GM21737 (cell line): Measurements from ENCODE around the gene PPP2R2B.

ENCODE experiments used
- ATAC-seq: cut with Tn5 transposase; IDR thresholded peaks from one replicate; pipeline ENCODE4 v1.9.1; 2021; ENCODE audit warnings: mild to moderate bottlenecking, moderate library complexity; ENCODE audit not compliant: unreplicated experiment

Gene PPP2R2B

GRCh38 chr5:146789712-146790653 is 88.6 kb downstream of the PPP2R2B start:
- no peak for ATAC-seq

DNA sequence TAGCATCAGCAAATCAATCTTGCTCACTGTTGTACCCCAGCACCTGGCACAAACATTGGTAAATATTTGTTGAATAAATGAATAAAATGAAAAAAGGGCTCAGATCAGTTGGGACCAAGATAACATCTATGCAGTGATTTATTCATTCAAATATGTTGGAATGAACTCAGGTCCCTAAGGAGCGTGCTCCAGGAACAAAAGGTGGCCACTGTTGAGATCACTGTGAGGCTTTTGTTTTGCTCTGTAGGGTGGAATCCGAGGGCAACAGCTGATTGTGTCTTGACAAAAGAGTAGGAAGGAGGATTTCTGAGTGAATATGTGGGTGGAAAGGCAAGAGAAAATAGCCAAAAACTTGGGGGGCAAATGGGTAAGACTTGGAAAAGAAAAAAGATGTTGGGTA is 89.7 kb downstream of the PPP2R2B start:
- ATAC-seq: no peak

DNA sequence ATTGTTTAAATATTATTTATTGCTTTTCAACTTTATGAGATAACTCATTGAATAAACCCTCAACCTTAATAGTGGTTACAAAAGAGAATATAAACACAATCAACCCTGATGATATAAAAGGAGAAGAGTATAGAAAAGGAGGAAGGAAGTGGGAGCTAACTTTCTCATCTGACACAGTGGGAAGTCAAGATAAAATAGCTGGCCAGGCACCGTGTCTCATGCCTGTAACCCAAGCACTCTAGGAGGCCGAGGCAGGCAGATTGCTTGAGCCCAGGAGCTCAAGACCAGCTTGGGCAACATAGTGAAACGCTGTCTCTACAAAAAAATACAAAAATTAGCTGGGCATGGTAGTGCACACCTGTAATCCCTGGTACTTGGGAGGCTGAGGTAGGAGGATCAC is 93.5 kb downstream of the PPP2R2B start:
- ATAC-seq: no peak

- ATAC-seq: no peak
Measured at GRCh38 chr5:146781157-146781556, 97.4 kb downstream of the PPP2R2B start.

DNA sequence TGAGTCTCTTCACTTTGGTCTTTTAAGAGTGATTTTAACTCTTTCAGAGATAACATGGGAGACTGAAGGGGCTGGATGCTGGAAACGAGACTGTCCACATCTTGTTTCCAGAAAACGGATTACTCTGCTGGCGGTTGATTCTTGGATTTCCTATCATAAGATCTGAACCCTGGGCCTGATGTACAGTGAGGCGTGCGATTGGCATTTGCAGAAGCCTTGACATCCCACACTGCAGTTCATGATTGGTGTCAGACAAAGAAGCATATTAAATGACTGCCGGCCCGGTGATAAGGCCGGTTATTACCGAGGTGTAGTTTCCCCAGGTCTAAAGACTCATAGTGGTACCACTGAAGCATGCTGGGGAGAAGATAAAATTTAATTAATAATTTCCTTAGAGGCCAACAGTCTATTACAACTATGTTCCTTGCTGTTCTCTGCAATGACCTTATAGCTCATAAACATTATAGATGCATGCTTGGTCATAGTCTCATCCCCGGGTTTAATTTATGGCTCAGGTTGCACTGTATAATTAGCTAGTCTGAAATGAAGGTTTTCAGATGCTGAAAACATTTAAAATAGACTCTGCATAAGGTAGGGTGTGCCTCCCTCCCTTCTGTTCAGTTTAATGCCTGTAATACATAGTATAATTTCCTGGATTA is 99.2 kb downstream of the PPP2R2B start:
- ATAC-seq: no peak

GRCh38 chr5:146778795-146779194 is 99.8 kb downstream of the PPP2R2B start:
- no peak for ATAC-seq

DNA sequence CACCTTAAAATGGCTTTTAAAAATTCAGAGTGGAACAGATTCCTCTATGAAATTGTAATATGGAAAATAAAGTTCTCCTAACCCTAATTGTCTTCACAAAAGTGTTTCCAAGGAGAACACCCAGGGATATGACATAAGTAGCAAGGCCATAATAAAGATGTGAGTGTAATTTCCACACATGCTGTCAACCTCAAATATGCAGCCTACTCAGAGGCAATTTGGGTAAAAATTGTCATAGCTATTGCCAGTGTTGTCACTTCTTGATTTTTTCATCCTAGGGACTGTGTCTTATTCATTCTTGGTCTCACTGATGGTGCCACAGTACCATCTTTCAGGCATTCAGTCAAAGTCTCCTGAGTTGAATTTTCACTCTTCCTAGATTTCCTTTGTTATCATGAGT is 100.3 kb downstream of the PPP2R2B start:
- no peak for ATAC-seq

DNA sequence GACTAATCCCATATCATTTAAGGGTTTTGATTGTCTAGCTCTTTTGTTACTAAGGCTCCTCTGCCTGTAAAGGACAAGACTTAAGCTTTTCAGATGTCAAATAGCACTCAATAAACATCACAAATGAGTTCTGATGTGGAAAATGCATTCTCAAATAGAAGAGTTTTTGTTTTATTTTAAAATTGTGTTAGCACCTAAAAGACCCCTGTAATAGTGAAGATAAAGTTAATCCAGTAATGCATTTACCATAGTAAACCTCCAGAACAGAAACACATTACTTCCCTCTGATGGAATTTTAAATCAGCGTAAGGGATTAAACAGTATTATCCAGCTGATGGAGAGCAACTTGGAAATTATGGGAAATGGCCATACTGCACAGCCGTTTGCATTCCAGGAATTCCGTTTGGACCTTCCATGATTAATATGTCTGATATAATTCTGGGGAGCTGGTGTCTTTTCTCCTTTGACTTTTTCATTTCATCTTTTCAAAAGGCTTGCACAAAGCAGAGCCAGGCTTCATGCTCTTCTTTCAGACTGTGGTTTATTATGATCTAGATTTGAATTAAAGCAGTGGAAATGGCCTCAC is 105.6 kb downstream of the PPP2R2B start:
- no peak for ATAC-seq

- ATAC-seq: no peak
Measured at GRCh38 chr5:146770980-146771379, 107.6 kb downstream of the PPP2R2B start.

GRCh38 chr5:146770546-146770945 is 108.0 kb downstream of the PPP2R2B start:
- ATAC-seq: no peak

- no peak for ATAC-seq
Measured at GRCh38 chr5:146767534-146767933, 111.0 kb downstream of the PPP2R2B start.

GRCh38 chr5:146766013-146766412 is 112.5 kb downstream of the PPP2R2B start:
- ATAC-seq: no peak

DNA sequence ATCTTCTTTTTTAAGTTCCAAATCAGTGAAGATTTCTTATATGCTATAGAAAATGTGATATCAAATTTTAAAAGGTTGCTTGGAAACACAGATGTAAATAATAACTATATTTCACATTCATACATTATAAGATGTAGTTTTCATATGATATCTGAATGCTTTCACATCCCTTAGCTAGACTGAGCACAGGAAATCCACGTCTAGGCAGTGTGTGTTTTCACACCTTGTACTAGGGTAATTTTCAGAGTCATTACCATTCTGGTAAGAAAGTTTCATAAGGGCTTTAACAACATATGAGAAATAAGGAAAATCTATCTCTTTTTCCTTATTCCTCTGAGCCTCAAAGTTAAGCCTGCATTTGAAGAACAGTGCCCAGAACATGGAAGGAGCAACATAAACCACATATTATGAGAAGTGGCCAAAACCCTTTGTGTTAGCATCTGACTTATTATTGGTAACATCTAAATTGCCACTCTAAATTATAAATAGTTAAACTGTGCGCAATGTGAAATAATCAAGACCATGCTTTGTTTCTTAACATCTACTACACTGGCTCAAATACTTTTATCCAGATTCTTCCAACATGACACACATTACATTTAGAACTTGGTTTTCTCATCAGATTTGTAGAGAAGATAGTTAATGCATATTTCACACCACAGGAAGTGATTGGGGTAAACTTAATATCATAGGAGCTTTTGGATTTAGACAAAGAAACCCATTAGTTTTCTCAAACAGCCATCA is 113.3 kb downstream of the PPP2R2B start:
- no peak for ATAC-seq

GRCh38 chr5:146762830-146763229 is 115.7 kb downstream of the PPP2R2B start:
- ATAC-seq: no peak

DNA sequence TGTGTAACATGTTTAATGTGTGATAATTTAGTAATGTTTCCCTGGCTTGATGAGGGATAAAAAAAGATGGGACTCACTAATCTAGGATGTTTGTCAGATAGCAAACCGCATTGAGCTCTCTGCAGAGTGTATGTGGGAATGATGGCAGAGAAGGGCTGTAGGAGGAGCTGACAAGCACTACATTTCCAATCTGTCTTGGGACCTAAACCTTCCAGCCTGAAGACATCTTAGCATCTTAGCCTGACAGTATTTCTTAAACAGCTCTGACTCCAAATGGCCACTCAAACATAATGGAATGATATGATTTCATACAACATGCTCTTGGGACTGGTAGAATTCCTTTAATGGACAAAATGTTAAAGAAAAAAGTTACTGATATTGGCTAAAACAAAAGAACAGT is 116.7 kb downstream of the PPP2R2B start:
- ATAC-seq: no peak

DNA sequence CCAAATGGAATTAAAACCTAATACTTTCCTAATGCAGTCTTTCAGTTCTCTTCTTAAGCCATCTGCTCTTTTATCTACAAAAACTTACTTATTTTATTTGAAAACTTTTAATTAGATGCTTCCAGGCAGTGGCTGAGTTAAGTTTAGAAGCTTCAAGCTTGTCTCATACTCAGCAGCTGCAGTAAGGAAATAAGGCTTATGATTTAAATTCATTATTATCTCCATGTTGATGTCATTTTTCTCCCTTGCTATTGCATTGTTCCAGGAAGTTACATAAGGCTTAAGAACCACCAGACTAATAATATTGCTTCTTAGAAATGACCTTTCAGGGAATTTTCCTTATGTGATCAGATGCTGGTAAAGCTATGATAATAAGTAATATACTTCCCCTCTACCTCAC is 119.6 kb downstream of the PPP2R2B start:
- ATAC-seq: no peak

DNA sequence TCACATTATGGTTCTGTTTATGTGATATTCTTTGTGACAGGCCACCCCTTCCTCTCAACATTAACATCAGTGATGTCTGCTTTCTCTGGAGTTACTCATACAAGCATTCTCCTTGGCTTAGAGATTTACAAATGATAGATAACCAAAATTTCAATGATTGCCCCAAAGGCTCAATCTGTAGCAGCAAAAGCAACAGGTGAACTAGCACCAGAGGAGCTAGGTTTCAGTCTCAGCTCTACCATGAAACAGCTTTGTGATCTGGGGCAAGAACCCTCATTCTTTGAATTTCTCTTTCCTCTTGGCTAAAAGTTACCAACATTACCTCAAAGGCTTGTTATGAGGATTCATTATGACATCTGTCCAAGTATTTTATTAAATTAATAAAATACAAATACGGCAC is 120.5 kb downstream of the PPP2R2B start:
- no peak for ATAC-seq

GRCh38 chr5:146756546-146756945 is 122.0 kb downstream of the PPP2R2B start:
- no peak for ATAC-seq

DNA sequence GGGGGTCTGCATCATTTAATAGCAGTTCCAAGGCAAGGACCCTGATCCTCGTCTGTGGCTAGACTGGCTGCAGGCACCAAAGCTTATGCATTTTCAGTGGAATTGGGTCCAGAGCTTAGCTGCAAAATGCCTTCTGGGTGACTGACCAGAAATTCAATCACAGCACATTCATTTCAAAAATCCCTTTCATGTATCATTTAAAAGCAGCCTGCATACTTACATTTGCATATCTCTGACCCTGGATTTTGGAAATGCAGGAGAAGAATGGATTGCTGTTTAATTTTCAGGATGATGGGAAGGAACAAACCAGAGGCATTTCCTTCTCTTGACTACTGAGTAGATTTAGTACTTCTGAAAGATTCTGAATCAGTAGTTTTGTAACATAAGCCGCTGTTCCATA is 122.8 kb downstream of the PPP2R2B start:
- no peak for ATAC-seq

DNA sequence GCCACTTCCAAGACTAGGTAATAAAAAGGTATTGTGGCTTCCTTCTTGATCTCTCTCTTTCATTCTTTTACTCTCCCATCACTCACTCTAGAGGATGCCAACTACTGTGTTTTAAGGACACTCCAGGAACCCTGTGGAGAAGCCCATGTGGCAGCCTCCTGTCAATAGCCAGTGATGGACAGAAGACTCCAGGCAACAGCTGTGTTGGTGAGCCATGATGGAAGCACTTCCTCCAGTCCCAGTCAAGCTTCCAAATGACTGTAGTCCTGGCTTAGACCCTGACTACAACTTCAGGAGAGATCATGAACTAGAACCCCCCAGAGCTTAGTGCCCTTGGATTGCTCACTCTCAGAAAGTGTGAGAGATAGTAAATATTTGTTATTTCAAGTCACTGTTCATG is 123.9 kb downstream of the PPP2R2B start:
- no peak for ATAC-seq

GRCh38 chr5:146753641-146754040 is 124.9 kb downstream of the PPP2R2B start:
- ATAC-seq: no peak
